Upper lobe of left lung (tissue), 4 donors: ENCODE results near the gene KIF1A.

Source experiments
- CTCF ChIP-seq, 6 experiments: fragments of 450-650 bp in 4 of 6; fragments of 200-600 bp in 2 of 6; sonication (generic) in 2 of 6; IDR thresholded peaks; one replicate each; pipeline ENCODE4 v1.5.1; 2016 to 2019; ENCODE audit warnings: antibody characterized with exemption in 6 of 6
- EP300 ChIP-seq, 4 donors: sonication (generic); formaldehyde crosslinking; IDR thresholded peaks; one replicate each; pipeline ENCODE4 v1.5.1; 2017; ENCODE audit warnings: antibody characterized with exemption in 4 of 4, control low read depth in 2 of 4
- POLR2A ChIP-seq, 4 donors: fragments of 450-650 bp; IDR thresholded peaks; one replicate each; pipeline ENCODE4 v1.5.1; 2016 to 2017; ENCODE audit warnings: antibody characterized with exemption in 4 of 4, mild to moderate bottlenecking in 2 of 4
- POLR2AphosphoS5 ChIP-seq, 2 donors: sonication (generic); formaldehyde crosslinking; IDR thresholded peaks; one replicate each; pipeline ENCODE4 v1.5.1; 2017; ENCODE audit warnings: antibody characterized with exemption in 2 of 2

GRCh38 chr2:240714747-240715725 is 105.0 kb downstream of the KIF1A start:
- TF ChIP-seq CTCF (IDR thresholded peaks at IDR 0.05) (no peak), POLR2A (IDR thresholded peaks at IDR 0.05) (no peak), EP300 (IDR thresholded peaks at IDR 0.05) (no peak), POLR2AphosphoS5 (IDR thresholded peaks at IDR 0.05) (no peak)
